Muscle layer of duodenum (tissue), 2 donors: ENCODE results near the gene KIAA1549.
"Not testable (repeated sequence)": the region's sequence is repeated elsewhere in the genome, so short reads cannot be mapped to it uniquely, and the experiment has no call there.

ENCODE experiments used
- H3K27ac ChIP-seq: one replicate; pipeline ENCODE4 v1.7.0; 2013; ENCODE audit warnings: mild to moderate bottlenecking, low read length
- H3K27me3 ChIP-seq: one replicate; pipeline ENCODE4 v1.7.0; 2013; ENCODE audit warnings: low read depth, mild to moderate bottlenecking, control low read depth, low read length
- H3K36me3 ChIP-seq, 2 donors: one replicate each; pipeline ENCODE4 v1.7.0; 2013; ENCODE audit warnings: low read length in 2 of 2, control low read depth in 1 of 2, mild to moderate bottlenecking in 1 of 2; ENCODE audit not compliant: insufficient read depth in 2 of 2, control insufficient read depth in 1 of 2
- H3K4me1 ChIP-seq, 2 donors: one replicate each; pipeline ENCODE4 v1.7.0; 2013; ENCODE audit warnings: low read length in 2 of 2, mild to moderate bottlenecking in 2 of 2, control low read depth in 1 of 2, moderate library complexity in 1 of 2; ENCODE audit not compliant: insufficient read depth in 2 of 2, control insufficient read depth in 1 of 2
- H3K4me3 ChIP-seq, 2 donors: one replicate each; pipeline ENCODE4 v1.7.0; 2013; ENCODE audit warnings: low read length in 2 of 2, low read depth in 1 of 2, mild to moderate bottlenecking in 1 of 2
- H3K9me3 ChIP-seq, 2 donors: one replicate each; pipeline ENCODE4 v1.7.0; 2013; ENCODE audit warnings: low read length in 2 of 2, control low read depth in 1 of 2, mild to moderate bottlenecking in 1 of 2; ENCODE audit not compliant: control insufficient read depth in 1 of 2
- donor health status: healthy.

KIAA1549 gene

DNA sequence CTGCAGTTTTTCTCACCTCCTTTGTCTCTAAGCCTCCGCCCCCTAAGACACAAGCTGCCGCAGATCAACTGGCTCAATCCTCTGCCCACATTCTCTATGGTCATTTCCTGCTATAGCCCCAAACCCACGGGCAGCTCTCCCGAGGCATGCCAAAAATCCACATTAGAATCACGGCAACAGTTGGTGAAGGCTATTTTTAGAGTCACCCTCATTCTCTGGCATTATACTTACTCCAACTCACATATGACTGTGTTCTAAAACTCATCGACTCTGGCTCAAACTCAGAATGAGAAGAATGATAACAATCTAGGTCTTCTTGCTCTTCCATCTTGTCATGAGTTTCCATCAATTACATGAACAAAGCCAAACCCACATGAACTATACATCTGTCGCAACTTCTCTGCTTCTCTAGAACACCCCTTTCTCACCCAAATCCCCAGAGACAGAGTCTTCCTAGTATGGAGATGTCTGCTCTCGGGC, 10.9 kb upstream of the KIAA1549 start:
- Histone ChIP-seq H3K27ac (no peak overlapping the region), H3K36me3 (no peaks in the 10 kb centered on the region), H3K27me3 (no peaks in the 10 kb centered on the region), H3K9me3 (peaks cover 0 to 8% of the 10 kb centered on the region in 2 donors), H3K4me1 (no peaks in the 10 kb centered on the region), H3K4me3 (no peak overlapping the region)

DNA sequence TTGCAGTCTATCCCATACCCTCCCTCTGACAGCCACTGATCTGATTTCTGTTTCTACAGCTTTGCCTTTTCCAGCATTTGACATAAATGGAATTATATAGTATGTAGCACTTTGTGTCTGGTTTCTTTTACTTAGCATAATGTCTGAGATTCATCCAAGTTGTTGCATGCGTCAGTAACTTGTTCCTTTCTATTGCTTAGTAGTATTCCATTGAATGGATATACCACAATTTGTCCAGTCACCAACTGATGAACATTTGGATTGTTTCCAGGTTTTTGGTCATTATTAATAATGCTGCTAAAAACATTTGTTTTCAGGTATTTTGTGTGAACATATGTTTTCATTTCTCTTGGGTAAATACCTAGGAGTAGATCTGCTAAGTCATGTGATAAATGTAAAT, 6.5 kb upstream of the KIAA1549 start:
- H3K27ac ChIP-seq, result no peak overlapping the region
- H3K4me3 ChIP-seq, result no peak overlapping the region
- peaks cover 0 to 8% of the 10 kb centered on the region in 2 donors for H3K9me3 ChIP-seq
- H3K4me1 ChIP-seq, result no peaks in the 10 kb centered on the region
- no peaks in the 10 kb centered on the region for H3K36me3 ChIP-seq
- H3K27me3 ChIP-seq, result no peaks in the 10 kb centered on the region

DNA sequence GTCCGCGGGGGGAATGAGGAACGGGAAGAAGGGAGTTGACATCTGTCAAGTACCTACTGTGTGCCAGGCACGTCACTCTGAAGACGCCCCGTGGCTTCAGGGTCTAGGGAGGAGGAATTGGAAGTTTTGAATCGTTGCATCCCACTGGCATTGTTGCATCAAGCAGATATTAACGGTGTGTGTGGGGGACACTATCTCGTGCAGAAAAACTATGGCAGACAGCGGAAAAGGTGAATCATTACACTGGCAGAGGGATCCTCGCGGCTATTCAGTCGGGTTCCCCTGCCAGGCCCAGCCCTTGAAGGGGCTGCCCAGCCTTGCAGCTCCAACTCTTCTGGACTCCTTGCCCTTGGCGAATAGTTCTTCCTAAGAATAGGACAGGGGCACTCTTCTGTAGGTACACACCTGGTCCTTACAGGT, 1.0 kb upstream of the KIAA1549 start:
- Histone ChIP-seq H3K27me3 (no peaks in the 10 kb centered on the region), H3K4me1 (peaks cover 0 to 17% of the 10 kb centered on the region in 2 donors), H3K36me3 (no peaks in the 10 kb centered on the region), H3K4me3 (peak overlapping the region; percentile 44 to 74), H3K27ac (no peak overlapping the region), H3K9me3 (no peaks in the 10 kb centered on the region)

DNA sequence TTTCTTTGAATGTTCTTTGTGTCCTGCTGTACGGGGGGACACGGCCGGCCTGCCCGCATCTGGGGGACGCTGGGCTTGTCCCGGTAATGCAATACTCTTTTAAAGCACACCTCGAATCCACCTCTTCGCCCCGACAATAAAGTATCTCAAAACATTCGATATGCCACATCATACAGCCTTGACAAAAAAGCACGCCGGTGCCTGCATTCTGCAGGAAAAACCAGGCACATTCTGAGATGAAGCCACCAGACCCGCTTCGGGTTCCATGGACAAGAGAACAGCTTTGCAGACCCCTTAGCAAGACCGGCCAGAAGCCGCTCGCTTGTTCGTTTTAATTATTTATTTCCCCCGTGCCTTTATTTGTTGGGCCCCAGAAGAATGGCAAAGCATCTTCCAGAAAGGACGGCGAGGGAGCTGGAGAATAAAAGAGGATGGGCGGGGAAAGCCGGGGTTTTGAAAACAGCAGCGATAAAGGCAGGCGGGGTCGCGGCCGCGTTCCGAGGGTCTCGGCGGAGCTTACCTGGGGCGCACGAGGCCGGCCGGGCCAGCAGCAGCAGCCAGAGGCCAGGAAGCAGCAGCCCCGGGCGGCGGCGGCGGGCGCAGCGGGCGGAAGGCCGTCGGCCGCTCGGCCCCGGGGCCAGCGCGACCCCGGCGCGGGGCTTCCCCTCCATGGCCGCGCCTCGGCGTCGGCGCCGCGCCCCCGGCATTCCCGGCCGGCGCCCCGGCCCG, 462 bp downstream of the KIAA1549 start:
- no peak overlapping the region for H3K27ac ChIP-seq
- H3K4me1 ChIP-seq, result peaks cover 0 to 17% of the 10 kb centered on the region in 2 donors
- H3K4me3 ChIP-seq, result peak overlapping the region; percentile 71 to 75
- no peaks in the 10 kb centered on the region for H3K9me3 ChIP-seq
- H3K36me3 ChIP-seq, result no peaks in the 10 kb centered on the region
- H3K27me3 ChIP-seq, result no peaks in the 10 kb centered on the region

DNA sequence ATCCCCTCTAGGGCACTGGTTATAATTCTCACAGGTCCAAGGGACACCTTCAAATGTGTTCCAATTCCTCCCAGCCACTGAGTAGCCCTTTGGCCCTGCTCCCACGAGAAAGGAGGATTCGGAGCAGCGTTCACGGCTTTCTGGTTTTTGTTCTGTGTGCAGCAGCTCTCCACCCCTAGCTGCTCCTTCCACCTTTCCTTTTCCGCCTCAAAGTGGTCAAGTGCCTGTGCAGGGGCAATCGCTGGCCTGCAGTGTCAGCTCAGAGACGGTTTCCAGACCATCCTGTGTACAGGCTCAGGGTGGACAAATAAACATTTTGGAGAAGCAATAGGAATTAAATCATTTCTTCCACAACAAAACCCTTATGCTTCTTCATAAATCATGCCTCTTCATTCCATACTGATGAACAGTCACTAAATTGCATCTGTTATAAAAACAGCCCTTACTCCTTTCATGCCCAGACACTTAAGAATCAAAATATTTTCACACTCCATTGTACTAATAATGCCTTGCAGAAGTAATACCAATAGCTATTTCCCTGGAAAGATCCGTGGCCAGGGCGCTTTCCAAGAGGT, 1.1 kb downstream of the KIAA1549 start:
- peaks cover 0 to 17% of the 10 kb centered on the region in 2 donors for H3K4me1 ChIP-seq
- no peaks in the 10 kb centered on the region for H3K9me3 ChIP-seq
- H3K36me3 ChIP-seq, result no peaks in the 10 kb centered on the region
- H3K27ac ChIP-seq, result no peak overlapping the region
- H3K4me3 ChIP-seq, result peak overlapping the region; percentile 71 to 75
- no peaks in the 10 kb centered on the region for H3K27me3 ChIP-seq

DNA sequence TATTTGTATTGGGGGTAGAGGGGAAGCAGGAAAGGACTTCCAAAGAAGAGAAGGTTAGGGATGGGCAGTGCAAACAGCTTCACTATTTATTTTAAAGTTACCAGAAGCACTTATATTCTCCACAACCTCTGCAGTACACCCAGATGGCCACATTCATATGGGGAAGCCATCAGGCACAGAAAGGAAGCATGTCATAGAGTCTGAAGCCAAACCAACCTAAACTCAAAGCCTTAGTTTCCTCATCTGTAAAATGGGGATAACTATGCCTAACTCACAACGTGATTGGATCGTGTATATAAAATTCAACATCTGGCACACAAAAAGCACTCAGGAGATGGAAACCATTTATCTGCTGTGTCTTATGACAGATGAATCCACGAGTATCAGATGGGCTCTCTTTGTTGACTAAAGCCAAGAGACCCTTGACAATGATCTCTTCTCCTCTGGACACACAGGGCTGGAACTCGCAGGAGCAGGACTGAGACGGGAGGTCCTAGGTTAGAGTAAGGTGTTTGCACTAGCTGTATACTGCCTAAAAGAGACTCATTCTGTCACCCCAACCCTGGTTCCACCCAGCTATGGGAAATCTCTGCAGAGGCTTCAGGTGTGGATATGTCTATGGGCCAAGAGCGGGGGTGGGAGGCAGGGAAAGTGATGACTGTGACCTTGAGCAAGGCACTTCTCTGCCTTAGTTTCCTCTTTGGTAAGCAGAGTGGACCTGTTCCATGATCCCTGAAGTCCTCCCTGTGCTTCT, 1.8 kb downstream of the KIAA1549 start:
- H3K27me3 ChIP-seq, result no peaks in the 10 kb centered on the region
- H3K27ac ChIP-seq, result no peak overlapping the region
- H3K9me3 ChIP-seq, result no peaks in the 10 kb centered on the region
- peaks cover 0 to 17% of the 10 kb centered on the region in 2 donors for H3K4me1 ChIP-seq
- H3K4me3 ChIP-seq, result peak overlapping the region in 1 of 2 donors; percentile 75
- no peaks in the 10 kb centered on the region for H3K36me3 ChIP-seq

DNA sequence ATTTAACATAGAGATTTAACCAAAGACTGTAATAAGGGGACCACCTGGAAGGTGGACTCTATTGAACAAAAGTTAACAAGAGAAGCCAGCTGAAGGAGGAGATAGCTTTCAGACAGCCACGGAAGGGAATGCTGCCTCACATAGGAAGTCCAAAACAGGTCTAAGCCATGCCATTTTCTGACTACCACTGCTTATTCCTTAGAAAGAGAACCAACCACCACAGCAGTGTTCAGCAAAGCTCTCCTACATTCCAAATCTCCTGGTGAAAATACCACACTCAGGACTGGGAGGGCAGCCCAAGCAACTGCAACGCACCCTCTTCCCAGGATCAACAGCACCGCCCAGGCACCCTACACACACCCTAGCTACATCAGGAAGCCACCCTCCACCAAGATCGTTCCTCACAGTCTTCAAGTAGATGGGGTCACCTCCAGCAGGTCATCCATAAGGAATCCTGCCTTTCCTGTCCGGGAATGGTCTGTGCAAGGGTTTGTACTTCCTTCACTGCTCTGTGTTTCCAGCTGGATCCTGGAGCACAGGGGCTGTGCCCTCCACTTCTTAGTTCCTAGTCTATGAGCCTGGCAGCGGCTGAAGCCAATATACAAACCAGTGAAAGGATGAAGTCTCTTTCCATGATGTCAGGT, 2.5 kb downstream of the KIAA1549 start:
- H3K4me3 ChIP-seq, result no peak overlapping the region
- no peaks in the 10 kb centered on the region for H3K9me3 ChIP-seq
- H3K4me1 ChIP-seq, result peaks cover 0 to 17% of the 10 kb centered on the region in 2 donors
- H3K36me3 ChIP-seq, result no peaks in the 10 kb centered on the region
- H3K27me3 ChIP-seq, result no peaks in the 10 kb centered on the region
- no peak overlapping the region for H3K27ac ChIP-seq

DNA sequence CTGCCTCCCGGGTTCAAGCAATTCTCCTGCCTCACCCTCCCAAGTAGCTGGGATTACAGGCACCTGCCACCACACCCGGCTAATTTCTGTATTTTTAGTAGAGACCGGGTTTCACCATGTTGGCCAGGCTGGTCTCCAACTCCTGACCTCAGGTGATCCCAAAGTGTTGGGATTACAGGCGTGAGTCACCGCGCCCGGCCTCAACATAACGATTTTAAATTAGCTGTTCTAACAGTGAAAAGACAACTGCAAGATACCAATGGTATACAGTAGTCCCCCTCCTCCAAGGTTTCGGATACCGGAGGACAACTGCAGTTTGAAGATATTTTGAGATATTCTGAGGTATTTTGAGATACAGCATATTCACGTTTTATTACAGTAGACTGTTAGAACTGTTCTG, 5.0 kb downstream of the KIAA1549 start:
- not testable (repeated sequence) for H3K27me3 ChIP-seq, H3K4me3 ChIP-seq, H3K36me3 ChIP-seq, H3K27ac ChIP-seq, H3K9me3 ChIP-seq
- peaks cover 0 to 13% of the 10 kb centered on the region in 2 donors for H3K4me1 ChIP-seq

DNA sequence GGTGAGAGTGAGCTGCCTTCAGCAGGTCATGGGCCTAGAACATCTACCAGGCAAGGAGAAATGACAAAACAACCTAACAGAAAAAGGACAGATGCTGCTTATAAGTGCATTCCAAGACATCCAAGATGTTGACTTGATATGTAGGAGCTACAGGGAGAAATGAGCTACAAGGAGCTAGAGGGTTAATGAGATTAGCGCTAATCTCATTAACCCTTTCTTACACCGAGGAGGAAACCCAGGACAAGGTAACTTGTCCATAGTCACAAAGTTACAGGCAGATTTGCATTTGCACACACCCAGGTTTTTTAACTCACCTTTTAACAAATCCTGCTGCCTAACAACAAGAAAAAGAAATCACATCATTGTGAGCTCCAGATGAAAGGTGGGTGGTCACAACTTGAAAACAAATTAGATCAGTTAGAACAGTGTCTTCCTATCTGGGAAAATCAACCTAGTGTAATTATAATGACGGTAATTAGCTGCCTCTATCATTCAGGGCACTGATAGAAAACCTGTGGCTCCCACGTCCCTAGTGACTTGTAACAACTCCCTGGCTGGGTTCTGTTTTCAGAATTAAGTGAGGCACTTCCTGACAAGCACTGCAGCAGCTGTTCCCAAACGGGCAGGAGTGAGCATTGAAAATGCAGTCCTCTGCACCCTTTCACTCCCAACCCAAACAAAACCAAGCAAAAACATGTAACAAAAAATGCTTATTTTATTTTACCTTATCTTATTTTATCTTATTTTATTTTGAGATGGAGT, 5.7 kb downstream of the KIAA1549 start:
- no peaks in the 10 kb centered on the region for H3K36me3 ChIP-seq

DNA sequence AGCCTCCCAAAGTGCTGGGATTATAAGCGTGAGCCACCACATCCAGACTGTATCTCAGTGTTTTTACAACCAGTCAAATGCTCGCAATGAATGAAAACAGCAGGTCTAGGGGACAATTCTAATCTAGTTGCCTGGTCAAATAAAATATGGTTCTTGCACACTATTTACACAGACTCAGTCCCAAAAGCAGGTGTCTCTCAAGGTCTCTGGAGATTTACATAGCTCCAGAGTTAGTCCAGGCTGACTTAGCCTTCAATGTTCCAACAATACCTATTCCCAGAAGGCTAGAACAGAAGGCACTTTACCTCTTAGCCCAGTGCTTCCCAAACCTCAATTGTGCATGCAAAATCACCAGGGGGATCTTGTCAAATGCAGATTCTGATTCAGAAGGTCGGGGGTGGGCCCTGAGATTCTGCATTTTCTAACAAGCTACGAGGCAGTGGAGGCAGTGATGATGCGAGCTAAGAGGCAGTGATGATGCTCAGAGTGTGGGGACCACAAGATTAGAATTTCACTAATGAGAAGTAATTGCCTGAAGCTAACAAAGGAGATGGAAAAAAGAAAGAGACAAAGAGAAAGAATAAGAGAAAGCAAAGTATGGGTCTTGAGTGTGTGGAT, 6.4 kb downstream of the KIAA1549 start:
- no peak overlapping the region for H3K27ac ChIP-seq
- H3K27me3 ChIP-seq, result no peaks in the 10 kb centered on the region
- H3K4me1 ChIP-seq, result peaks cover 0 to 3% of the 10 kb centered on the region in 2 donors
- H3K9me3 ChIP-seq, result no peaks in the 10 kb centered on the region
- no peaks in the 10 kb centered on the region for H3K36me3 ChIP-seq
- no peak overlapping the region for H3K4me3 ChIP-seq

More for the DNA sequence above, 5.7 kb downstream of the KIAA1549 start:
- no peak overlapping the region for H3K4me3 ChIP-seq
- H3K27ac ChIP-seq, result no peak overlapping the region
- H3K4me1 ChIP-seq, result peaks cover 0 to 10% of the 10 kb centered on the region in 2 donors
- H3K27me3 ChIP-seq, result no peaks in the 10 kb centered on the region
- no peaks in the 10 kb centered on the region for H3K9me3 ChIP-seq
